HTERT RPE-1 (cell line): Measurements from ENCODE around the gene FAM78B.

Experiments used
- in situ Hi-C: fragments of 300-500 bp; cut with MboI; formaldehyde crosslinking; loops from 4 replicates; pipeline ENCODE4 v1.14.3; 2020; ENCODE audit warnings: low sequenced_read_pairs

Gene FAM78B

GRCh38 chr1:166020210-166020609 lies 146.6 kb downstream of the FAM78B start:
- in situ Hi-C loops, result no loop called here
